ENCODE results near the gene HOMER1.
A peak's percentile ranks its signal among the peaks of the same experiment; 100 is the strongest.

HOMER1 gene

GRCh38 chr5:79513704-79514390 is at the start of gene HOMER1:
Gene HOMER1 (minus strand): TSS chr5:79514134. CDS start chr5:79512774, 1,360 bp downstream.
- DNase-seq: peak; percentile 82

GRCh38 chr5:79563247-79563590 is 49.3 kb upstream of the HOMER1 start:
- DNase-seq: no peak

GRCh38 chr5:79562351-79563246 is 48.7 kb upstream of the HOMER1 start:
- DNase-seq: no peak

- DNase-seq: no peak
These were observed 47.6 kb upstream of the HOMER1 start for GRCh38 chr5:79561525-79561893.

- DNase-seq: no peak
These were observed 47.0 kb upstream of the HOMER1 start for GRCh38 chr5:79560771-79561524.

GRCh38 chr5:79555418-79555817 is 41.5 kb upstream of the HOMER1 start:
- no peak for DNase-seq

GRCh38 chr5:79552984-79553383 is 39.0 kb upstream of the HOMER1 start:
- no peak for DNase-seq

GRCh38 chr5:79547982-79548381 is 34.0 kb upstream of the HOMER1 start:
- DNase-seq: no peak

- DNase-seq: no peak
These were observed 33.5 kb upstream of the HOMER1 start for GRCh38 chr5:79547429-79547822.

GRCh38 chr5:79546782-79547428 is 33.0 kb upstream of the HOMER1 start:
- DNase-seq: no peak

GRCh38 chr5:79544131-79544530 is 30.2 kb upstream of the HOMER1 start:
- DNase-seq: no peak

- no peak for DNase-seq
These were observed 27.0 kb upstream of the HOMER1 start for GRCh38 chr5:79540939-79541338.

- no peak for DNase-seq
These were observed 22.4 kb upstream of the HOMER1 start for GRCh38 chr5:79536193-79536906.

GRCh38 chr5:79535477-79536192 is 21.7 kb upstream of the HOMER1 start:
- no peak for DNase-seq

- no peak for DNase-seq
These were observed 15.2 kb upstream of the HOMER1 start for GRCh38 chr5:79529110-79529509.

GRCh38 chr5:79527431-79527830 is 13.5 kb upstream of the HOMER1 start:
- no peak for DNase-seq

- DNase-seq: no peak
These were observed 13.0 kb upstream of the HOMER1 start for GRCh38 chr5:79526928-79527327.

GRCh38 chr5:79526493-79526892 is 12.6 kb upstream of the HOMER1 start:
- DNase-seq: no peak

- DNase-seq: no peak
These were observed 7.2 kb upstream of the HOMER1 start for GRCh38 chr5:79521156-79521555.

- no peak for DNase-seq
These were observed 4.8 kb upstream of the HOMER1 start for GRCh38 chr5:79518718-79519117.

- no peak for DNase-seq
These were observed 3.7 kb upstream of the HOMER1 start for GRCh38 chr5:79517601-79518000.

- DNase-seq: no peak
These were observed 3.1 kb upstream of the HOMER1 start for GRCh38 chr5:79516986-79517385.
